ENCODE results near the gene RAB39B.
A peak's percentile ranks its signal among the peaks of the same experiment; 100 is the strongest.
"Not testable (repeated sequence)": the region's sequence is repeated elsewhere in the genome, so short reads cannot be mapped to it uniquely, and the experiment has no call there.

Gene RAB39B, protein sequence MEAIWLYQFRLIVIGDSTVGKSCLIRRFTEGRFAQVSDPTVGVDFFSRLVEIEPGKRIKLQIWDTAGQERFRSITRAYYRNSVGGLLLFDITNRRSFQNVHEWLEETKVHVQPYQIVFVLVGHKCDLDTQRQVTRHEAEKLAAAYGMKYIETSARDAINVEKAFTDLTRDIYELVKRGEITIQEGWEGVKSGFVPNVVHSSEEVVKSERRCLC

DNA sequence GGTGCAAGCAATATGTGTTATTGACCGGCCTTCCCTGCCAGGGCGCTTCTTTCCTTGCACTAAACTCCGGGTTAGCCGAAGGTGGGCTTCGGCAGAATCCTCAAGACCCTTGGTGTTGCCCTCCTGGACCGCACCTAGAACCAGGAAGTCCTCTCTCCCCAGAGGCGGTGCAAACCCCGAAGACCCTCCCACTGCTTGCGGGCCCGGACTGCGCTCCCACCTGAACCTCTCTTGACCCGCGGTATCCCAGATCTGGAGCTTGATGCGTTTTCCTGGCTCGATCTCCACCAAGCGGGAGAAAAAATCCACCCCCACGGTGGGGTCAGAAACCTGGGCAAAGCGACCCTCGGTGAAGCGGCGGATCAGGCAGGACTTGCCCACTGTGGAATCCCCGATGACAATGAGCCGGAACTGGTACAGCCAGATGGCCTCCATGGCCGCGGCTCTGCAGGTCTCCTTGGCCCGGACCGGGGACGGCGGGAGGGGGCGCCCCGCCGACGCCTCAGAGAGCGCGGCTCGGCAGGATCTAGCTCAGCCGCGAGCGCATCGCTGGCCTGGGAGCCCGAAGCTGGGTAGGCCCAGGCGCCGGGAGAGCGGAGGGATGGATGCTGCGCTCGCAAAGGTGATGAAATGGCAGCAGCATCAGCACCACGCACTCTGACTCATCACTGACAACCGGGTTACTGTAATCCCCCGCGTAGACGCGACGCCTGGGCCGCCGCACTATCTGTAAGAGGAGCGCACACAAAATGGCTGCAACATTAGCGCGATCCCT is at the start of gene RAB39B:
TSS of gene RAB39B (minus strand) at position 638 of the 775 bp plus-strand sequence. CDS start at position 435, 203 bp downstream.
- DNase-seq = peak; percentile 44 to 60

DNA sequence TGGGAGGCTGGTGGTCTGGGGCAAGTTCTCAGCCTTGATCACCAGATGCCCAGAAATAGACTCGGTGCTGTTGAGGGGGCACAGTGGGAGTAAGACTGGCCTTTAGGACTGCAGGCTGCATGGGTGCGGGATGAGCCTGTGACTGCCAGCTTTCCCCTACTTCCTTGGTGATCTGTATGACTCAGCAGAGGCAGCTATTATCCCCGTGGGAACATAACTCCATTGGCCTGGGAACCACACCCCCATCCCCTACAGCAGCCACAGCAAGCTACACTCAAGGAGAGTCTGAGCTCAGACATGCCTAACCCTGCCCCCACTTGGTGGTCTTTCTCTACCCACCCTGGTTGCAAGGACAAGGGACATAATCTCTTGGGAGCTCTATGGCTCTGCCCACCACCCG is 49.5 kb upstream of the RAB39B start:
- DNase-seq = no peak

DNA sequence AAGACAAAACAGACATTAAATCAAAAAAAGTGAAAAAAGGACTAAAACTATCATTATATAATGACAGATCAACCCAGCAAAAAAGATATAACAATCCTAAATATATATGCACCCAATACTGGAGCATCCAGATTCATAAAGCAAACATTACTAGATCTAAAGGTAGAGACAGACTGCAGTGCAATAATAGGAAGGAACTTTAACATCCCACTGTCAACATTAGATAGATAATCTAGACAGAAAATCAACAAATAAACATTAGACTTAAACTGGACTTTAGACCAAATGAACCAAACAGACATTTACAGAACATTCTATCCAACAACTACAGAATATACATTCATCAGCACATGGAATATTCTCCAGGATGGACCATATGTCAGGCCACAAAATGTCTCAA is 29.5 kb upstream of the RAB39B start:
- no peak for DNase-seq

DNA sequence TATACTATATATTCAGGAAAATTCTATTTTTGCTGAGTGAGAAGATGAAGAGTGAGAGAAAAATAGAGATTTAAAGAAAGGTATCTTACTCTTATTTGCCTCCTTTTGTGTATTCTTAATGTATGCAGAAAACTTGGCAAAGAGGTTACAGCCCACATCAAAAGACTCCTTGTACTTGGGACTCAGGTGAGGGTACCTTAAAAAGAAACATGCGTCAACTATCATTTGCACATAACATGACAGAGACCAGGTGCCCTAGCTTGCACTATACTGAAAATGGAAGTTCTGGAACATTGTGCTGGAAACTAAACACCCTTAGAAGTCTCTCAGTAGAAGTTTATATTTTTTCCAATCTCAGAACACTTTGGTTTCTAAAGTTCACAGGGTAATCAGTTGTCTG is 15.6 kb upstream of the RAB39B start:
- DNase-seq = no peak

DNA sequence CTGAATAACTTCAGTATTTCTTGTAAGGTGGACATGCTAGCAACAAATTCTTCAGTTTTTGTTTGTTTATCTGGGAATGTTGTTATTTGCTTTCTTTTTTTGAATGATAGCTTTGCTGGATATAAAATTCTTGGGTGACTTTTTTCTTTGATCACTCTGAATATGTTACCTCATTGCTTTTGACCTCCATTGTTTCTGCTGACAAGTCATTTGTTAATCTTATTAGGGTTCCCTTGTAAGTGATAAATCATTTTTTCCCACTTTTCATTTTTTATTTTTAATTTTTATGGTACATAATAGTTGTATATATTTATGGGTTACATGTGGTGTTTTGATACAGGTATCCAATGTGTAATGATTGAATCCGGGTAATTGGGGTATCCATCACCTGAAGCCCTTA is 6.7 kb upstream of the RAB39B start:
- DNase-seq = no peak

DNA sequence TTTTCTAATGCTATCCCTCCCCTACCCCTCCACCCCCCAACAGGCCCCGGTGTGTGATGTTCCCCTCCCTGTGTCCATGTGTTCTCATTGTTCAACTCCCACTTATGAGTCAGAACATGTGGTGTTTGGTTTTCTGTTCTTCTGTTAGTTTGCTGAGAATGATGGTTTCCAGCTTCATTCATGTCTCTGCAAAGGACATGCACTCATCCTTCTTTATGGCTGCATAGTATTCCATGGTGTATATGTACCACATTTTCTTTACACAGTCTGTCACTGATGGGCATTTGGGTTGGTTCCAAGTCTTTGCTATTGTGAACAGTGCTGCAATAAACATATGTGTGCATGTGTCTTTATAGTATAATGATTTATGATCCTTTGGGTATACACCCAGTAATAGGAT is 3.7 kb upstream of the RAB39B start:
- not testable (repeated sequence) for DNase-seq

DNA sequence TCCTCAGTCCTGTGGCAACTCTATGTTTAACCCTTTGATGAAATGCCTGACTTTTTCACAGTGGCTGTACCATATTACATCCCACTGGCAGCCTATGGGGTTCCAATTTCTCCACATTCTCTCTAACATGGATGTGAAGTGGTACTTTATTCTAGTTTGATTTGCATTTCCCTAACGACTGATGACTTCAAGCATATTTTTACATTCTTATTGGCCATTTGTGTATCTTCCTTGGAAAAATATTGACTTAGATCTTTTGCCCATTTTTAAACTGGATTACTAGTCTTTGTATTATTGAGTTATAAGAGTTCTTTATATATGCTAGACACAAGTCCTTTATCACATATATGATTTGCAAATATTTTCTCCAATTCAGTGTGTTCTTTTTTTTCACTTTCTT is 2.1 kb upstream of the RAB39B start:
- no peak for DNase-seq

DNA sequence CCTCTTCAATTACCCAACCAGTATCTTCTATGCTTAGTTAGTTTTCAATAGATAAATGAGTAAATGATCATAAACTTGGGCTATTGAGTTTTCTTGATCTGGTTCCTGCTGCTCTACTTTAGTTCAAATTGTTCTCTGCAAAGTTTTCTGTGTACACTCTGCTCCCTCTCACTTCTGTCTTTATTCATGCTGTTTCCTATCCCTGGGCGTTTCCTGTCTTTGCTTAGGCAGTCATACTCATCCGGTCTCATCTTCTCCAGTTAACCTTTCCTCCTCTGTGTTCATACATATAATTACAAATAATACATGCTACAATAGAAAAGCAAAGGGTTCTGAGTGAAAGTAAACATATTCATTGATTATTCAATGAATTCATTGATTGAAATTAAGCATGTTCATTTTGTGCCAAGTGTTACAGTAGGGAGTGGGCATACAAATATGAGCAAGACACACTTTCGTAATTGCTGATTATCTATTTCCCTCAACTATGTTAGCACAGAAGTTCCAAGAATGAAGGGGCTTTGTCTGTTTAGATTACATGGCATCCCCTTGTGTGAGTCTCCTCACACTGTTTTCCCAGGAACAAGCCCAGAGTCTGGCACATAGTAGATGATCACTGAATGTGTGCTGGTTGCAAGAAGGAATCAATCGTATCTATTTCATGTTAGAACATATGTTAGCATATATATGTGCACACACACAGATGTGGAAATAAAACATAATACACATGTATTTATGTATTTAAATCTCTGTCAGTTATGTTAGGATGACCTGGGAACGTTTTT is 1.1 kb downstream of the RAB39B start:
- no peak for DNase-seq

DNA sequence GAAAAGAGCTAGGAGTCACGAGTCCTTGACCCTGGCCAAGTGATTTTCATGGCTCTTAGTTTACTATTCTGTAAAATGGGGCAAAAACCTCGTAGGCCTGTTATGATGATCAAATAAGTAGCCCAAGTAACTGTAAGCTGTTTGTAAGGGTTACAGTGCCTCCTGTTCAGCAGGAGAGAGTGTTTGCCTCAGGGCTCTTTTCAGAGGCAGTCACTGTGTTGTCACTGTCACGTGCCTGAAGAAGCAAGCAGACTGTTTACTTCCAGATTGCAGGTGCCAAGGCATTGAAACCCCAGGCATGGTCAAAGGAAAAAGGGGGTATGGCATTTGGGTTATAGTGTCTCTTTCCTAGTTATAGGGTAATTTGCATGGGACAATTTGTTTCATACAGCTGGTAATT is 4.5 kb downstream of the RAB39B start:
- DNase-seq = no peak

DNA sequence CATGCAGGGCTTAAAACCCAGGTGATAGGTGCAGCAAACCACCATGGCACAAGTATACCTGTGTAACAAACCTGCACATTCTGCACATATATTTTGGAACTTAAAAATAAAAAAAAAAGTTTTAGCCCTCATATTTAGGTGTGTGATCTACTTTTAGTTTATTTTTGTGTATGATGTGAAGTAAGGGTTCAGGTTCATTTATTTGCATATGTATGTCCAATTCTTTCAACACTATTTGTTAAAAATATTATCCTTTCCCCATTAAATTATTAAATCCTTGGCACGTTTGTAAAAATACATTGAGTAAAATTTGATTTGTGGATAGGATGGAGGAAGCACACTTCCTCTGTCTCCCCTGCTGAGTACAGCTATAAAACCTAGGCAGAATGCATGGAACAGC is 12.9 kb downstream of the RAB39B start:
- no peak for DNase-seq

DNA sequence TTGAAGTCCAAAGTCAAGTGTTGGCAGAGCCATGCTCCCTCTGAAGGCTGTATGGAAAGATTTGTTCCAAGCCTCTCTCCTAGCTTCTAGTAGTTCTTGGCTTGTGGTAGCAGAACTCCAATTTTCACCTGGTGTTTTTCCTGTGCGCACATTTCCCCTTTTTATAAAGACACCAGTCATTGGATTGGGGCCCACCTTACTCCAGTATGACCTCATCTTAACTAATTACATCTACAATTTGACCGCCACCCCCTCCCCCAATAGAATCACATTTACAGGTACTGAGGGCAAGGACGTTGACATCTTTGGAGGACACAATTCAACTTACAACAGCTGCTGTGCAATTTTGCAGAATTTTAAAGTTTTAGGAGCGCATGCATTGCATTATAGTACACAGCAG is 16.8 kb downstream of the RAB39B start:
- DNase-seq = no peak

DNA sequence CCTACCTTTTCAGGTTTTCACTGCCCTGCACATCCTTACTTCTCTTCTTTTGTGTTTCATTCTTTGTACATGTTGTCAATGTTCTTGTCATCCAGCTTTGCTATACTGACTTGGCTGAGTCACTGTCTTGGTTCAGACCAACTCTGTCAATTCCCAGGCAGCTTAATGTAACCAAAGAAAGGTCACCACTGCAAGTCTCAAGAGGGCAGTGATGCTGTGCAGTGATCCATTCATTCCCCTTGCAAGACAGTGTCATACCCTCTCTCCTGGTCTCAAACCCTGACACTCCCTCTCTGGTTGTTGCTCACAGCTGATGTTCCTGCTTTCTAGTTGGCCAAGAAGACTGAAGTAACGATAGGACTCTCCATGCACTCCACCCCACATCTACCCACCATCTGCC is 17.5 kb downstream of the RAB39B start:
- no peak for DNase-seq

DNA sequence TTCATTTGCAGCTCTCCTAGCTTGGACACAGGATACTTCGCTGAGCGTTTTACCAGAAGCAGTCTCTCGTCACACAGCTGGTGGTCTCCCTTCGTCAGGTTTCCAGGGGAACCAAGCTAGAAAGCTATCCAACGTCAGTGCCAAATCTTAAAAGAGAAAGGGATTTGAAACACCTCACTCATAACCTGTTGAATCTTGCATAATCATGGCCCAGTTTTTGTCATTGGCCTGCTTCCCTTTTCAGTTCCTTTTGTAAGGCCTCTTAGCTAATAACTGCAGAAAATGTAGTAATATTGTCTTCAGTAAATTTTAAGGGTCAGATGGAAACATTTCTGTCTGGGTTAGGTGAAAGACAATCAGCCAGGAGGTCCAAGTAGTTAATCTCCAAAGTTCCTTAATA is 22.0 kb downstream of the RAB39B start:
- DNase-seq = no peak

DNA sequence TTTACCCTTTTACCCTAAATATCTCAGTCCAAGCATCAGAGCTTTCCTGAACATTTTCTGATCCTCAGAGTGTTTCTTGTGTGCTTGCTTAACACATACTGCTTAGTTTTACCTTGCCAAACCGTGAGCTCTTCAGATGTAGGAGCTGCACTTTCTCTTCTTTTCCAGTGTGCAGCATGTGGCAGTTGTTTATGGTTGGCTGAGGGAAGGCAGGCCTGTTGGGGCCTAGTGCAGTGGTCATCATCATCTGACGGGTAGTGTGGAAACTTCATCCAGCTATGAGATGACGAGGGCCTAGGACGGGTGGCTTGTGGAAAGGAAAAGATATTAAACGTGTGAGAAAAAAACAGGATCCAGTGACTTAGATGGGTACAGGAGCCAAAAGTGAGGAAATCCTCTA is 26.6 kb downstream of the RAB39B start:
- no peak for DNase-seq

DNA sequence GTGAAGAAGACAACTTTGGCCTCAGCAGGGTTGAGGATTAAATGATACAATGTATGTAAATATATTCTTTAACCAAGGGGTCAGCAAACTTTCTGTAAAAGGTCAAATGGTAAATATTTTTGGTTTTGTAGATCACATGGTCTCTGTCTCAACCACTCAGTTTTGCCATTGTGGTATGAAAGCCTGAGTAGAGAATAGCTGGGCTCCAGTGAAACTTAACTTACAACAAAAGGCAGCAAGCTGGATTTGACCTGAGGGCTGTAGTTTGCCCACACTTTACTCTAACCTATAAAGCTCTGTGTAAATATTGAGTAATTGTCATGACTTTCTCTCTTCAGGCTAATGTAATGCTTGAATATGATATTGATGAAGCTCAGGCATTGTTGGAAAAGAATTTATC is 28.4 kb downstream of the RAB39B start:
- DNase-seq = no peak

DNA sequence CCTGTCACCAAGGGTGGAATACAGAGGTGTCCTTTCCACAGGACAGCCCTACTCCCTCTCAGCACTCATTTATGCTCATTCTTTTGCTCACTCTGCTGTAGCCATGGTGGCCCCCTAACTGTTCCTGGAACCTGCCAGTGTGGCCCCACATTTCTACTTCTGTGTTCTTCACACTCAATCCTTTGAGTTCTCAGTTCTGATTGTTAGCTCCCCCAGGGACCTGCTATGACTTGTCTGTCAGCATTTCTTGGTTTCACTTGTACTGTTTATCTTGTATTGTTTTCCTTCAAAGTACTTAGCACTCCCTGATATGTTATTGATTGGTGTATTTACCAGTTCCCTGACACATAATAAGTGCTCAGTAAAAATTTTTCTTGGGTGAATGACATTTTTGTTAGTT is 33.1 kb downstream of the RAB39B start:
- no peak for DNase-seq

DNA sequence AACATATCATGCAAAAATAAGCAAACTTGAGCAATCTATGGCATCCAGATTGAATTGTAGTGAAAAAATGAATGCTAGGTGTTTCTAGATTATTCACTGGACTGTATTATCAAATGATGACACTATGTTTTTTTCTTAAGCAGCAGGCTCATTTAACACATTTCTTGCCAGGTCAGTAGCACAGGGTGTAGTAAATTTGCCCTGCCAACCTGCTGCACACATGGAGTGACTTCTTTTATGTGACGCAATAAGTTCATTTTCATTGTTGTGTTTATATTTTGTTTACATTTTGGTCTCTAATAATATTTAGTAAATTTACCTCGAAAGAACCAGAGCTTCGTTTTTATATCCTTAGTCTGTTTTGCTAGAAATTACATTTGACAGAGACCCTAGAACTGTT is 38.5 kb downstream of the RAB39B start:
- DNase-seq = no peak

DNA sequence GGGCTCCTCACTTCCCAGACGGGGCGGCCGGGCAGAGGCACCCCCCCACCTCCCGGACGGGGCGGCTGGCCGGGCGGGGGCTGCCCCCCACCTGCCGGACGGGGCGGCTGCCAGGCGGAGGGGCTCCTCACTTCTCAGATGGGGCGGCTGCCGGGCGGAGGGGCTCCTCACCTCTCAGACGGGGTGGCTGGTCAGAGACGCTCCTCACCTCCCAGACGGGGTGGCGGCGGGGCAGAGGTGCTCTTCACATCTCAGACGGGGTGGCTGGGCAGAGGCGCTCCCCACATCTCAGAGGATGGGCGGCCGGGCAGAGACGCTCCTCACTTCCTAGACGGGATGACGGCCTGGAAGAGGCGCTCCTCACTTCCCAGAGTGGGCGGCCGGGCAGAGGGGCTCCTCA is 40.5 kb downstream of the RAB39B start:
- not testable (repeated sequence) for DNase-seq

DNA sequence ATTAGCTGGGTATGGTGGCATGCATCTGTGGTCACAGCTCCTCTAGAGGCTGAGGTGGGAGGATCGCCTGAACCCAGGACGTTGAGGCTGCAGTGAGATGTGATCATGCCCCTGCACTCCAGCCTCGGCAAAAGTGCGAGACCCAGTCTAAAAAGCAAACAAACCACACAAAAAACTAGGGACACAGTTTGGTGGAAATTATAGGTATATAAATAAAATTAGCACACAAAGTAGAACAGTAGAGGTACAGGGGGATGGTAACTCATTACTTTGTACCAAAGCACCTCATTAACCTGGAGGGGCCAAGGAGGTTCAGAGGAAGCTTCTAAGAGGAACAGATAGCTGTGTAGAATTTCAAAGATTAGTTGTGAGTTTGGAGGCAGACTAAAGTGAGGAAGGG is 42.9 kb downstream of the RAB39B start:
- DNase-seq = no peak

DNA sequence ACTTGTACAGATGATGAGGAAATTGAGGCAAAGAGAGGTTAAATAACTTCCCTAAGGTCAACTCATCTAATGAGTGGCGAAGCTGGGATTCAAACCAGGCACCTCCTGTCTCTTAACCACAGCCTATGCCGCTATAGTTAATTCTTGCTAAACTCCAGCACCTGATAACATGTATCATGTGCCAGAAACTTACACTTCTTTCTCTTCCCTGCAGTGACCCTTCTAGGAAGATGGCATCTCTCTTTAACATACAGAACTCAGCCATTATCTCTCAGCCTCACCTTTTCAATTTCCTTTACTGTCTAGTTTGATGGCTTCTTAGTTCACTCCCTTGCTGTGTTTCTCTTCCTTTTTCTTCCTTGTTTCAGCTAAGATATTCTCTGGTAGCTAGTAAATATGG is 45.5 kb downstream of the RAB39B start:
- DNase-seq = no peak

DNA sequence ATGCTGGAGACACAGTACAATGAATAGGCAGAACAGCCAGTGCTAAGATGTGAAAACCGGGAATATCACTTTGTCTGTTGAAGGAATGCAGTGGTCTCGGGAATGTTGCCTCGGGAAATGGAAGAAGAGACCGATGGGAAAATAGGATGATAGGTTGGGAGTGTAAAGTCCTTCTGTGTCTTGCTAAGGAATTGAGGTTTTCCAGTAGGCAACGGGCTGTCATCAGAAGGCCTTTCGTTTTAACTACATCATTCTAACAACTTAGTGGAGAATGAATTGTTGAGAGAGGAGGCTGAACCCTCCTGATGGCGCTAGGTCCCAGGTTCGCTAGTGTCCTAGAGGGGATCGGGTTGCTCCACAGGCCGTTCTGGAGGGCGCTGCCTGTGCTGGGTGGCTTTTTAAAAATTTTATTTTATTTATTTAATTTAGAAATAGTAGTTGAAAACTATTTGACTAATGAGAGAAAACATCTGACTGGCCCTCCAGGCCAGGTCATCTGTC is 47.3 kb downstream of the RAB39B start:
- no peak for DNase-seq

DNA sequence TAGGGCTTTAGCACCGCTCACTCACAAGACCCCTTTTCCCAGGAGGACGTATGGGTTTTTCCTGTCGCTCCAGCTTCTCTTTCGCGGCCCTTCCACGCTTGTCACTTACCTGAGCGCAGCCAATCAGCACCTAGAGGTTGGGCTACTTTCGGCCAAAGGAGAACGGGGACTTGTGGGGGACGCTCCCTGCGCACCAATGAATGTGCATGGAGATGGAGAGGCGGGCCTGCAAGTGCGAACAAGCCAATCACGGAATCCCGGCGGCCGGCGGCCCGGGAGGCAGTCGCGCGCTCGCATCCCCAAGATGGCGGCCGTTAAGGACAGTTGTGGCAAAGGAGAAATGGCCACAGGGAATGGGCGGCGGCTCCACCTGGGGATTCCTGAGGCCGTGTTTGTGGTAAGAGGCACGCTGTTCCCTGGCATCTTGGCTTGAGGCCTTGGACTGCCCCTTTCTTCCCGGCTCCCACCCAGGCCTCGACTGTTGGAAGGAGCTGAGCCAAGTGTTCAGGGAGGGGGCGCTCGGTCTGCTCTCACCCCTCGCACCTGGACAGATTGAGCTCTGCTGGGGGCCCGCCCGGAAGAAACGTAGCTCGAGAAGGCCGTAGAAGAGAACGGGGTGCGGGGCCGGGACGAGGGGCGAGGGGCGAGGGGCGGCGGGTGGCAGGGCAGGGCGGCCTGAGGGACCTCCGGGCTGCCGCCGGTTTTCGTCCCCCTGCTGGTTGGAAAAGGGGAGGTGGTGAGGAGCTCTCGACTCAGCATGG is 47.9 kb downstream of the RAB39B start, which contains the start of gene VBP1:
TSS of gene VBP1 (plus strand) at position 282 of the 761 bp plus-strand sequence. CDS start at position 305, 23 bp downstream.
- peak; percentile 73 to 75 for DNase-seq
